ENCODE data around the gene CPSF7. TPM values are rescaled to one million over a fixed set of nuclear protein-coding genes. Genes with fewer than 3 reads are reported as not detected.
"Not testable (repeated sequence)": the region's sequence is repeated elsewhere in the genome, so short reads cannot be mapped to it uniquely, and the experiment has no call there.

CPSF7 gene
- total RNA-seq, 4 donors from 2014 or later, result 29.9 to 45.2 (median 40.7) TPM

- intact Hi-C loops (cut with DNase I), result loop anchor here (10.0 kb wide), 1 partner anchor 195 kb away; no protein-coding TSS in a partner anchor
- WGBS, result 95% methylated on average over 1 of the region's 1 CpG
- Histone ChIP-seq H3K4me3 (no peak overlapping the region), H3K9me3 (no peaks in the 10 kb centered on the region), H3K36me3 (peaks cover 33 to 76% (median 64%) of the 10 kb centered on the region in 4 donors), H3K4me1 (peaks cover 6 to 20% (median 16%) of the 10 kb centered on the region in 4 donors), H3K27ac (replicated peaks in 1 of 4) (no peak overlapping the region), H3K27me3 (no peaks in the 10 kb centered on the region)
- DNase-seq (ENCODE audit: extremely low spot score), result no peak
- TF ChIP-seq POLR2AphosphoS5 (IDR thresholded peaks at IDR 0.05) (no peak), EP300 (IDR thresholded peaks at IDR 0.05) (no peak), POLR2A (IDR thresholded peaks at IDR 0.05; ENCODE audit: low read depth) (no peak), CTCF (IDR thresholded peaks at IDR 0.05) (no peak)
Observed at GRCh38 chr11:61439615-61440014, 9.8 kb upstream of the CPSF7 start.

- Histone ChIP-seq H3K27me3 (no peaks in the 10 kb centered on the region), H3K4me3 (no peak overlapping the region), H3K27ac (replicated peaks in 1 of 4) (no peak overlapping the region), H3K36me3 (peaks cover 33 to 64% (median 52%) of the 10 kb centered on the region in 4 donors), H3K4me1 (peaks cover 6 to 23% (median 20%) of the 10 kb centered on the region in 4 donors), H3K9me3 (no peaks in the 10 kb centered on the region)
- intact Hi-C loops (cut with DNase I), result no loop called here
- 93% methylated on average over 5 of the region's 5 CpGs for WGBS
- no peak for TF ChIP-seq POLR2AphosphoS5 (IDR thresholded peaks at IDR 0.05)
- TF ChIP-seq CTCF (IDR thresholded peaks at IDR 0.05), result no peak
- TF ChIP-seq EP300 (IDR thresholded peaks at IDR 0.05), result no peak
- no peak for TF ChIP-seq POLR2A (IDR thresholded peaks at IDR 0.05; ENCODE audit: low read depth)
- DNase-seq (ENCODE audit: extremely low spot score), result no peak
Observed at GRCh38 chr11:61437496-61437895, 7.7 kb upstream of the CPSF7 start.

GRCh38 chr11:61430839-61431238 is 1.1 kb upstream of the CPSF7 start:
- H3K4me1 ChIP-seq, result peaks cover 38 to 67% (median 63%) of the 10 kb centered on the region in 4 donors
- peak overlapping the region; percentile 77 to 96 (median 90) for H3K4me3 ChIP-seq

GRCh38 chr11:61429346-61429690 is 457 bp downstream of the CPSF7 start:
- TF ChIP-seq CTCF (IDR thresholded peaks at IDR 0.05) (peak in 1 of 3 experiments; percentile 14), POLR2AphosphoS5 (IDR thresholded peaks at IDR 0.05) (no peak), EP300 (IDR thresholded peaks at IDR 0.05) (no peak), POLR2A (IDR thresholded peaks at IDR 0.05; ENCODE audit: low read depth) (no peak)
- no peaks in the 10 kb centered on the region for H3K9me3 ChIP-seq
- peak overlapping the region; percentile 77 to 96 (median 90) for H3K4me3 ChIP-seq
- H3K27me3 ChIP-seq, result no peaks in the 10 kb centered on the region
- peak overlapping the region; percentile 97 to 100 (median 98) for H3K27ac ChIP-seq (replicated peaks in 1 of 4)
- peaks cover 39 to 71% (median 63%) of the 10 kb centered on the region in 4 donors for H3K4me1 ChIP-seq
- WGBS, result 0% methylated on average over 6 of the region's 37 CpGs
- DNase-seq (ENCODE audit: extremely low spot score), result no peak
- intact Hi-C loops (cut with DNase I), result no loop called here
- H3K36me3 ChIP-seq, result peaks cover 38 to 56% (median 43%) of the 10 kb centered on the region in 4 donors

More at GRCh38 chr11:61430839-61431238, 1.1 kb upstream of the CPSF7 start:
- DNase-seq (ENCODE audit: extremely low spot score); H3K9me3 ChIP-seq; intact Hi-C loops (cut with DNase I); H3K27me3 ChIP-seq: not testable (repeated sequence)
- H3K27ac ChIP-seq (replicated peaks in 1 of 4), result peak overlapping the region in 3 of 4 donors; percentile 97 to 100 (median 98)
- WGBS, result 70% methylated on average over 10 of the region's 10 CpGs
- peaks cover 23 to 41% (median 28%) of the 10 kb centered on the region in 4 donors for H3K36me3 ChIP-seq

- Histone ChIP-seq H3K36me3 (peaks cover 50 to 79% (median 67%) of the 10 kb centered on the region in 4 donors), H3K27me3 (no peaks in the 10 kb centered on the region), H3K4me1 (peaks cover 21 to 69% (median 52%) of the 10 kb centered on the region in 4 donors), H3K9me3 (no peaks in the 10 kb centered on the region), H3K4me3 (no peak overlapping the region), H3K27ac (replicated peaks in 1 of 4) (no peak overlapping the region)
- 97% methylated on average over 1 of the region's 1 CpG for WGBS
- DNase-seq (ENCODE audit: extremely low spot score), result no peak
- intact Hi-C loops (cut with DNase I), result no loop called here
- no peak for TF ChIP-seq POLR2AphosphoS5 (IDR thresholded peaks at IDR 0.05)
- no peak for TF ChIP-seq POLR2A (IDR thresholded peaks at IDR 0.05; ENCODE audit: low read depth)
- TF ChIP-seq EP300 (IDR thresholded peaks at IDR 0.05), result no peak
- TF ChIP-seq CTCF (IDR thresholded peaks at IDR 0.05), result no peak
Observed at GRCh38 chr11:61425367-61426131, 4.2 kb downstream of the CPSF7 start.
